Tibial artery (tissue), 4 donors: ENCODE results near the gene GALNT18.

Source experiments
- DNase-seq, 2 donors: peaks; one replicate each; pipeline ENCODE4 v3.0.0-alpha.2; 2019
- H3K27ac ChIP-seq, 2 donors: fragments of 200-600 bp; sonication (generic) in 1 of 2; 1 replicate in 1 of 2; 2 replicates in 1 of 2; pipeline ENCODE4 v1.5.1; 2018 to 2019; ENCODE audit warnings: mild to moderate bottlenecking in 1 of 2
- H3K27me3 ChIP-seq, 2 donors: fragments of 200-600 bp; sonication (generic) in 1 of 2; one replicate each; pipeline versions ENCODE4 v1.5.1 to v1.6.0; 2016 to 2019
- H3K36me3 ChIP-seq, 3 donors: fragments of 200-600 bp; sonication (generic) in 2 of 3; one replicate each; pipeline ENCODE4 v1.5.1; 2016 to 2019; ENCODE audit warnings: mild to moderate bottlenecking in 2 of 3
- H3K4me1 ChIP-seq, 4 donors: fragments of 200-600 bp; sonication (generic) in 2 of 4; 1 replicate in 3 of 4; 2 replicates in 1 of 4; pipeline ENCODE4 v1.5.1; 2016 to 2019
- H3K4me3 ChIP-seq, 2 donors: fragments of 200-600 bp; sonication (generic) in 1 of 2; 1 replicate in 1 of 2; 2 replicates in 1 of 2; pipeline ENCODE4 v1.5.1; 2018 to 2019; ENCODE audit warnings: mild to moderate bottlenecking in 2 of 2
- H3K9me3 ChIP-seq, 3 donors: fragments of 200-600 bp; sonication (generic) in 1 of 3; one replicate each; pipeline ENCODE4 v1.5.1; 2016 to 2019
- CTCF ChIP-seq, 2 experiments: fragments of 200-600 bp in 1 of 2; fragments of 450-650 bp in 1 of 2; IDR thresholded peaks; one replicate each; pipeline ENCODE4 v1.5.1; 2017 to 2019; ENCODE audit warnings: antibody characterized with exemption in 2 of 2, mild to moderate bottlenecking in 1 of 2, moderate library complexity in 1 of 2
- intact Hi-C: fragments of 100-400 bp; cut with DNase I; formaldehyde crosslinking; loops from one replicate; pipeline ENCODE4 v1.15.0; 2023; ENCODE audit warnings: low total_unique reads

The GALNT18 gene

GRCh38 chr11:11231763-11232162, 390.0 kb downstream of the GALNT18 start:
- DNase-seq, result no peak
- no peak overlapping the region for H3K27ac ChIP-seq

GRCh38 chr11:11230802-11231562, 390.8 kb downstream of the GALNT18 start:
- peak in 1 of 2 experiments; percentile 9 for TF ChIP-seq CTCF (IDR thresholded peaks at IDR 0.05)
- H3K27ac ChIP-seq, result no peak overlapping the region
- no peaks in the 10 kb centered on the region for H3K4me1 ChIP-seq
- no peak overlapping the region for H3K4me3 ChIP-seq
- no peaks in the 10 kb centered on the region for H3K9me3 ChIP-seq
- no peak for DNase-seq
- intact Hi-C loops, result no loop called here
- H3K36me3 ChIP-seq, result no peaks in the 10 kb centered on the region
- H3K27me3 ChIP-seq, result no peaks in the 10 kb centered on the region

More at GRCh38 chr11:11231763-11232162, 390.0 kb downstream of the GALNT18 start:
- Histone ChIP-seq H3K4me3 (no peak overlapping the region), H3K27me3 (no peaks in the 10 kb centered on the region), H3K4me1 (no peaks in the 10 kb centered on the region), H3K9me3 (no peaks in the 10 kb centered on the region), H3K36me3 (no peaks in the 10 kb centered on the region)
- TF ChIP-seq CTCF (IDR thresholded peaks at IDR 0.05), result no peak
- intact Hi-C loops, result no loop called here

GRCh38 chr11:11230087-11230486, 391.7 kb downstream of the GALNT18 start:
- intact Hi-C loops, result no loop called here
- Histone ChIP-seq H3K36me3 (no peaks in the 10 kb centered on the region), H3K4me3 (no peak overlapping the region), H3K9me3 (no peaks in the 10 kb centered on the region), H3K27ac (no peak overlapping the region), H3K27me3 (no peaks in the 10 kb centered on the region), H3K4me1 (no peaks in the 10 kb centered on the region)
- DNase-seq, result no peak
- TF ChIP-seq CTCF (IDR thresholded peaks at IDR 0.05), result no peak

- Histone ChIP-seq H3K4me3 (no peak overlapping the region), H3K27ac (no peak overlapping the region), H3K27me3 (no peaks in the 10 kb centered on the region), H3K4me1 (no peaks in the 10 kb centered on the region), H3K9me3 (no peaks in the 10 kb centered on the region), H3K36me3 (no peaks in the 10 kb centered on the region)
- DNase-seq, result no peak
- no peak for TF ChIP-seq CTCF (IDR thresholded peaks at IDR 0.05)
- intact Hi-C loops, result no loop called here
Observed at GRCh38 chr11:11229647-11230046, 392.2 kb downstream of the GALNT18 start.

GRCh38 chr11:11227296-11228085, 394.3 kb downstream of the GALNT18 start:
- H3K4me3 ChIP-seq, result no peak overlapping the region
- TF ChIP-seq CTCF (IDR thresholded peaks at IDR 0.05), result no peak
- no peaks in the 10 kb centered on the region for H3K27me3 ChIP-seq
- no peak for DNase-seq
- intact Hi-C loops, result no loop called here
- H3K27ac ChIP-seq, result no peak overlapping the region
- no peaks in the 10 kb centered on the region for H3K9me3 ChIP-seq
- no peaks in the 10 kb centered on the region for H3K36me3 ChIP-seq
- no peaks in the 10 kb centered on the region for H3K4me1 ChIP-seq
